HG02759 (cell line): Measurements from ENCODE around the gene DRAP1.
A peak's percentile ranks its signal among the peaks of the same experiment; 100 is the strongest.

Experiments used
- ATAC-seq: cut with Tn5 transposase; IDR thresholded peaks from one replicate; pipeline ENCODE4 v1.9.1; 2021; ENCODE audit warnings: mild to moderate bottlenecking, moderate library complexity; ENCODE audit not compliant: unreplicated experiment

The DRAP1 gene

DNA sequence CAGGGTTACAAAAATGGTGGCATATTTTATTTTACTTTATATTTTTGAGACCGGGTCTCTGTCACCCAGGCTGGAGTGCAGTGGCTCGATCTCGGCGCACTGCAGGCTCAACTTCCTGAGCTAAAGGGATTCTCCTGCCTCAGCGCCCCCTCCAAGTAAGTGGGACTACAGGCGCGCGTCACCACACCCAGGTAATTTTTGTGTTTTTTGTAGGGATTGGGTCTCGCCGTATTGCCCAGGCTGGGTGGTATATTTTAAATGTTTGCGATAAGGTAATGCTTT, 18.4 kb upstream of the DRAP1 start:
- ATAC-seq: no peak

DNA sequence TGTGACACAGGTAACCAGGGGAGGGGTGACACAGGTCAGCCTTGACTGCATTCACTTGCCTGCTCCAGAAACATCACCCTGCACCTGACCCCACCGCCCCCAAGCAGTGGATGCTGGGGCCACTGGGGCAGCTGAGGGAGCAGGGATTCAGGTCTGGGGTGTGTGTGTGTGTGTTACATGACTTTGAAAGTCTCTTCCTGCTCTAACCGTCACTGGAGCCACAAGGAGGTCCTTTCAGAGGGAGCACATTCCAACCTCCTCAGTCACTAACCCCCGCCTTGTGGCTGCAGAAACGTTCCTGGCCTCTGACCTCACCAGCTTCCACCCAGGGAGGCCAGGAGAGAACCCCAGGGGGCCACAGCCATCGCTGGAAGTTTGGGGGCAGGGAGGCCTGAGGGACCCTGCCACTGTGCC, 16.2 kb upstream of the DRAP1 start:
- ATAC-seq: no peak

DNA sequence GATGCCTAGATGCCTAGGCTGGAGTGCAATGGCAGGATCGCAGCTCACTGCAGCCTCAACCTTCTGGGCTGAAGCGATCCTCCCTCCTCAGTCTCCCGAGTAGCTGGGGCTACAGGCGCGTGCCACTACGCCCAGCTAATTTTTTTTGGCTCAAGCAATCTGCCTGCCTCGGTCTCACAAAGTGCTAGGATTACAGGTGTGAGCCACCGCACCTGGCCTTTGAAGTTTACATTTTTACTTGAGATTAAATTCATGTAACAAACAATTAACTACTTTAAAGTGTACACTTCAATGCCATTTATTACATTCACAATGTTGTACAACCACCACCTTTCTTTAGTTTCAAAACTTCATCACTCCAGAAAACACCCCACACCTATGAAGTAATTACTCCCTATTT, 15.5 kb upstream of the DRAP1 start:
- ATAC-seq: no peak

DNA sequence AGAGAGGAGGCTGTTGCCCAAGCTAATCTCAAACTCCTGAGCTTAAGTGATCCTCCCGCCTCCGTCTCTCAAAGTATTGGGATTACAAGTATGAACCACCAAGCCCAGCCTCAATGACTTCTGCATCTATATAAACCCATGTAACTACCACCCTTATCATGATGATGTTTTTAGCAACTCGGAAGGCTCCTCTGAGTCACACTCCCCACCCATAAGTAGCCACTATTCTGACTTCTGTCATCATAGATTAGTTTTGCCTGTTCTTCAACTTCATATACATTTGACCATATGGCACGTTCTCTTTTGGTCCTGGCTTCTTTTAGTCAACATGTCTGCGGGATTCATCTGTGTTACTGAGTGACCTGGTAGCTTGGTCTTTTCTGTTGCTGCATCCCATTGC, 12.6 kb upstream of the DRAP1 start:
- no peak for ATAC-seq

DNA sequence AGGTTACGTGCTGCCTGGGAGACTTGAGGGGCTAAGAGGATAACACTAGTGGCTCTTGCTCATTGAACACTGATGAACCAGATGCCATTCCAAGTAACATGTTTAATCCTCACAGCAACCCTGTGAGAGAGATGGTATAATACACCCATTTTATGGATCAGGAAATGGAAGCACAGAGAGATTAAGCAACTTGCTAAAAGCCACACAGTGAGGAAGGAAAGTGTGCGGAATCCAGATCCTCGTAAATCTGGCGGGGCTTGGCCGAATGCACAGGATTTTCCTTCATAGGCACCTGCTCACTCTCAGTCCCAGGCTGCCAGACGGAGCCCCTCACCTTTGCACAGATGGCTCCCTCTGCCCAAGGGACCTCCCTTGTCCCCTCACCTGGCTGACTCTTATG, 11.3 kb upstream of the DRAP1 start:
- no peak for ATAC-seq

DNA sequence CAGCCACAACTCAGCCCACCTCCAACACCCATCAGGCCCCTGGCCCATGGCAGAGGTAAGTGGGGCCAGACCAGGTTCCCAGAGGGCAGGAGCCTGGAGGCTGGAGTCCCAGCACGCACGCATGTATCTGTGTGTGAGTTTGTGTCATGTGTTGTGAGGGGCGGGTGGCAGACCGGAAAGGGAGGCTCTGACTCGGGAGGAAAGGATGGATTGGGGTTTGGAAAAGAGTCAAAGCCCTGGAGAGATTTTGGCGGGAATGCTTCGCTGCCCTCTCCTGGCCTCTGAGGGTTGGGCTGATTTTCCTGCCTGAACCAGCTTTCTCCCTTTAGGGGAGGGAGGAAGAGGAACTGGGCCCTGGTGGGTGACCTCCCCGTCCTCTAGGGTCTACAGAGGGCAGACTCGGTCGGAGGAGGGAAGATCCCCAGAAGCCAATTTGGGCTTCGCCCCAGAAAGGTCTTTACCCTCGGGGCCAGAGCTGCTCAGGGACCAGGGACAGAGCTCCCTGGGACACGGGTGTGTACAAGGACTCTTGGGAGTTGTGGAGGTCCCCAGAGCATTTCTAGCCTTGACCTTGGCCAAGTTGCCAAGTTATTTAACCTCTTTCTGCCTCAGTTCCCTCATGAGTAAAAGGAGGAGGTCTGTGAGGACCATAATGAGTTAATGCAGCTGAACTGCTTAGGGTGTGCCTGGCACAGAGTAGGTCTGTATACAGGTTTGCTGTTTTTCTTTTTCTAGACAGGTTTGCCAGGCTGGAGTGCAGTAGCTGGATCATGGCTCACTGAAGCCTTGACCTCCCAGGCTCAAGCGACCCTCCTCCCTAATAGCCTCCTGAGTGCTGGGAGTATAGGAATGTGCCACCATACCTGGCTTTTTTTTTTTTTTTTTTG, 7.3 kb upstream of the DRAP1 start:
- no peak for ATAC-seq

DNA sequence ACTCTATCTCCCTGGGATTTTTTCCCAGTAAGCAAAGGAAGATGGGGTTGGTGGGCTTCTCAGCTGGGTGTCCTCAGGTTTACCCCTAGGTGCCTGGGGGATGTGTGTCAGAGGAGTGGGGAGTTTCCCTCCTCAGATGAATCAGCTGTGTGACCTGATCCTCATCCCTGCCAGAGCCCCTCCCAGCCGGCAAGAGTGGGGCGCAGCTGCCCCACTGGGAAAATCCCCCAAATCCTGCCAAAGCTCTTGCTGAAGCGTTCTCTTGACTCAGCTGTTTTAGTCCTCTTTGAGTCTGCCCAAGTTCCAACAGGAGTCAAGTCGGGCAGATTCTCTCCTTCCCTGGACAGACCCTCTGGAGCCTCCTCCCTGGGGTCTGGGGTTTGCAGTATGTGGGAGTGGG, 6.4 kb upstream of the DRAP1 start:
- ATAC-seq: no peak

DNA sequence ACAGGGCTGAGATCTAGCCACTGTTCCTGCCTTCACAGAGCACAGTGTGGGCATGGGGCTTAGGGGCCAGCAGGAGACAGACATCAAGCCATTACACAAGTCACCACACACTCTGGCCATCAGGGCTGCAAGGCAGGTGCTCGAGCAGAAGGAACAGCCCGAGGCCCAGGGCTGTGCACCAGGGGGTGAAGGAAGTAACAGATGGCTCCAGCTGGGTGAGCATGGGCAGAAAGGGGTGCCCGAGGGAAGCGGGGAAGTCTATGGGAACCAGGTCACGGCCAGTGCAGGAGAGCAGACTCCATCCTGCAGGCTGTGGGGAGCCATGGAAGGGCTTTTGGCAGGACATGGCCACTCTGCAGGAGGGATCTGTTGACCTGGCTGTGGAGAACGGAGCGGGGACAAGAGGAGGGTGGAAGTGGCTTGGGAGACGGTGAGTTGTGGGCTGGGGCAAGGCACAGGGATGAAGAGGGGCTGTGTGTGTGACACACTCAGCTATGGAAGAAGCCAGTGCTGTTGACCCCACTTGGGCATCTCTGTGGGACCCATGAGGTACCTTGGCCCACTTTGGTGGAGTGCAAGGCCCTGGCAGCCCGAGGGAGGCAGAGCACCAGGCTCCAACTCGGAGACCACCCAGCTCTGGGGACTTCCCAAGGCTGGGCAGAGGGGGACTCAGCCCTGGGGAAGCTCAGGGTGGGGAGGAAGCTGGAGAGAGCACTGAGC, 4.0 kb upstream of the DRAP1 start:
- no peak for ATAC-seq

DNA sequence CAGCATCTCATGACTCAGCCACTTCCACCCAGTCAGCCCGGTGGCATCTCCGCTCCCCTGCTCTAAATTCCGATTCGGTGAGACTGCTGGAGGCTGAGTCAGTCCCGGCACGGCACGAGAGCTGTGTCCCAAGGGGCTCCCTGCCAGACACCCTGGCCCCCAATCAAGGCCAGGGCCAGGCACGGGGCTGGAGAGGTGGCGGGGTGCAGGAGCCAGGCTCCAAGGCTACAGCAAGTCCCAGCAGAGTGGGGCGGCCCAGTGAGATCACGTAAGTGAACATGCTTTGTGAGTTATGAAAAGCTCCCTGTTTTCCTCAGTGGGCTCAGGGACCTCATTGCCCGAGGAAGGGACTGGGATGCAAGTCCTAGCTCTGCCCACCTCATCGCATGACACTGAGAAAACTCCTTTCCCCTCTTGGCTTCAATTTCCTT, 3.4 kb upstream of the DRAP1 start:
- ATAC-seq: no peak

DNA sequence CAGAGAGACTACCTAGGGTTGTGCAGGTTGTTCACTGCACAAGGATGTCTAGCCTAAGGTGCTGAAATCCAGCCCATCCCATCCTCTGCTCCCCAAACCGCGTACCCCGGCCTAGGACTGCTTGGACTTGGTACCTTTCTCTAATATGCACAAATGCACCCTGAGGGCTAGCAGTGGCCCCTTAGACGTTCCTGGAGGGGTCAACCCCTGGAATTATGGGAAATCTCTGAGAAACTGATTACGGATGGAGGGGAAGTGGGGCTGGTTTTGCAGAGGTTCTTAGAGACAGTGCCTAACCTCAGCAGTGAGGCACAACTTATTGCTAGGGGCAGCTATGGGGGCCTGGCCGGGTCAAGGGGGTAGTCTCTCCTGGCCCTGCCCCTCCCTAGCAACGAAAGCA, 2.8 kb upstream of the DRAP1 start:
- no peak for ATAC-seq

DNA sequence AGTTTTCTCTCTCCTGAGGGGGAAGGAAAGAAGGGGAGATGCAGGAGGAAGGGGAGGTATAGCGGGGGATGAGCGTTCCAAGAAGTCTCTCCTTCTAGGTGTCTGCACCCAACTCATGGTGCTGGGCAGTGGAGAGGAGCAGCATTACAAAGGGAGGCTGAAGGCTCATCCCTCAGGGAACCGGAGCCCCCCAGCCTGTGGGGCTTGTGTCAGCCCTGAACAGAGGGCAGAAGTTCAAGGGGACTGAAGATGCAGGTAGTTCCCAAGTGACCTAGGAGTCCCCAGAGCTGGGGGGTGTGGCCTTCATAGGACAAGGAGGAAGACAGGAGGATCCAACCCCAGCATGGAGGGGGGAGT, 2.2 kb upstream of the DRAP1 start:
- no peak for ATAC-seq

DNA sequence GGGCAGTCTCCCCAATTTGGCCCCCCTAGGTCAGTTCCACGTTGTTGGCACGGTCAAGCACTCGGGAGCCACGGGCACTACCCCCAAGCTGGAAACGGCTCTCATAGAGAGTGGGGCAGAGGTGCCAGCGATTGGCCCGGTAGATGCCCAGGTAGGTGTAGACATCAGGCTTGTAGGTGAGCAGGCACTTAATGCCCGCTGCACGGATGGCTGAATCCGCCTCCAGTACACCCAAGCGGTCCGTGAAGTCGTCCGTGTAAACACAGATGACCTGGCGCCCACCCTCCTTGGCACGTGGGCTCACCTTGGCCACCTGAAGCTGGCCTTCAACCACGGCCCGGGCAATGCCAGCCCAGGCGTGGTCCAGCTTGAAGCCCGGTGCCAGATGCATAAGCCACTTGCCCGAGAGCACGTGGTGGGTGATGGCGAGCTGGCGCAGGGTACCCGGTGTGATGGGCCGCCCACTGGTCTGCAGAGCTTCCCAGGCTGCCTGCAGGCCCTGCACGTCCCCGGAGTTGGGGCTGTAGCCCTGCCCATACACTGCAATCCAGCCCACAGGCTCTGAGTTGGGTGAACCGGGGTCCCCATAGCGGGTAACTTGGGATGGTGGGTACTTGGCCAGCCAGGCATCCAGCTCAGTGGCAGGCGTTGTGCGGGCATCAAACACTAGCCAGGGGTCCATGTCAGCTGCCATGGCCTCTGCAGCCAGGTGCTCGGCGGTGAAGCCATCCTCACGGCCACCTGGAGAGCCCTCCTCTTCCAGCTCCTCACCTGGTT, 1.6 kb upstream of the DRAP1 start:
- no peak for ATAC-seq

DNA sequence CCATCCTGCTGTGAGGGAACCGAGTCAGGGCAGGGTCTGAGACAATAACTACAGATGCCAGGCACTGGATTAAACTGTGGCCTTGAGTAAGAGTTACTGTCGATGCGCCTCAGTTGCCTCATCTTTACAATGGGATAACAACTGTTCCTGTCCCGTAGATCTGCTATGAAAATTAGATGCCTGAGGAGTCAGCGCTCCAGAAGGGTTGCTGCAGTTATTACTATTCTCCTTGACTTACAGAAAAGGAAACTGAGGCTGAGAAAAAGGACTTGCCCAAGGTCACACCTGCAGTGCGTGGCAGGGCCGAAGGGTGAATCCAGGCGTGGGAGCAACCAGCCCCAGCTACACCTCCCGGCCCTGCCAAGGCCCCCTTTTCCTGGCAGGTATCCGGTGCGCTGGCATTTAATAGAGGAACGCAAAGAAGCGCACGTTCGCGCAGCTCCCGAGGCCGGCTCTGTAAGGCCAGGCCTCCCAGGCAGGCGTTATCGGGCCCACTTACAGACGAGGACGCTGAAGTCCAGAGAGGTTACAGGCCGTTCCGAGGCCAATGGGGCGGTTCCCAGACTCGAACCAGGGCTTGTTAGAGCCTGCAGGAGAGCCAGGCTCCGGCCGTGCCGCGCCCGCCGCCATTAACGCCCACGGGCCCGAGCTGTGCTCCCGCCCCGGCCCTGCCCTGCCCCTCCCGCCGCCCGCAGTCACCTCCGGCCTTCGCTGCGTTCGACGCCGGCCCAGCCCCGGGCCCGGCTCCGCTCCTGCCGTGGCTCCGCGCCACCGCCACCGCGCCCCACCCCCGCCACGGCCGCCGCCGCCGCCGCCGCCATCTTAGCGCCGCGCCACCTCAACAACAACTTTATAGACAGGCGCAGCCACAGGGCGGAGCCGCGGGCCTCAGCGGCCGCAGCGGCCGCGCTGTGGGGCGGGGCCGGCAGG, 750 bp upstream of the DRAP1 start, which contains the start of gene C11orf68:
Gene C11orf68, minus strand, starts transcription at position 852 of the 930 bp plus-strand sequence. Its CDS starts 31 bp downstream, at position 821.
- ATAC-seq: peak; percentile 64

DNA sequence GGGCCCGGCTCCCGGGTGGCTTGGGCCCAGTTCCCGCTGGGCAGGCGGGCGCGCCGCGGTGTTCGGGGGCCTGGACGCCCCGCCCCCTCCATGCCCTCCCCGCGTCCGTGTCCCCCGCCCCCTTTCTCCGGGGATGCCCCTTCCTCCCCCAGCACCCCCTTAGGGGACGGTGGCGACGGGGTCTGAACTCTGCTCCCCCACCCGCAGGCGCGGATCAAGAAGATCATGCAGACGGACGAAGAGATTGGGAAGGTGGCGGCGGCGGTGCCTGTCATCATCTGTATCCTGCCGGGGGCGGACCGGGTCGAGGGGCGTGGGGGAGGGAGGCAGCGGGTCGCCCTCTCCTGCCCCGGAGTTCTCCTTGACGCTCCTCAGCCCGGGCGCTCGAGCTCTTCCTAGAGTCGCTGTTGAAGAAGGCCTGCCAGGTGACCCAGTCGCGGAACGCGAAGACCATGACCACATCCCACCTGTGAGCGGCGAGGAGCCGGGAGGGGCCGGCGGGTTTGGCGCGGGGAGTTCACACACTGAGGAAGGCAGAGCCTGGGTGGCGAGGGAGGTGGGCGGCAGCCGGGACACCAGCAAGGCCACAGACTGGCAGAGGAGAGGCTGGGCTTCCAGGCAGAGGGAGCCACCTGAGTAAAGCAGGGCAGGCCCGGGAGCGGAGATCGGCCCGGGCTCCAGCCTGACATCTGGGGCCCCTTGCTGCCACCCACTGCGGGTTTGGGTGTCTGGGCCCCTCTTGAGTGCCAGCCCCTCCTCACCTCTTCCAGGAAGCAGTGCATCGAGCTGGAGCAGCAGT, 546 bp downstream of the DRAP1 start:
- peak; percentile 34 for ATAC-seq

DNA sequence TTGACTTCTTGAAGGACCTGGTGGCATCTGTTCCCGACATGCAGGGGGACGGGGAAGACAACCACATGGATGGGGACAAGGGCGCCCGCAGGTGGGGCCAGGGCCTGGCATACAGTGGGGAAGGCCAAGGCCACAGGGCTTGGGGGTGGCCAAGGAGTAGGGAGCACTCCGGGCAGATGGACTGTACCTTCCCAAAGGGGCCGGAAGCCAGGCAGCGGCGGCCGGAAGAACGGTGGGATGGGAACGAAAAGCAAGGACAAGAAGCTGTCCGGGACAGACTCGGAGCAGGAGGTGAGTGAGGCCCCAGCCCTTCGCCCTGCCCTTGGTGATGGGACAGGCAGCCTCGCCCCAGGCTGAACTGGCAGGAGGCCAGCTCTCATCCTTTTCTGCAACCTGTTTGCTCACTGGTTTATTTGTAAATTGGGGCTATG, 1.2 kb downstream of the DRAP1 start:
- ATAC-seq: no peak

DNA sequence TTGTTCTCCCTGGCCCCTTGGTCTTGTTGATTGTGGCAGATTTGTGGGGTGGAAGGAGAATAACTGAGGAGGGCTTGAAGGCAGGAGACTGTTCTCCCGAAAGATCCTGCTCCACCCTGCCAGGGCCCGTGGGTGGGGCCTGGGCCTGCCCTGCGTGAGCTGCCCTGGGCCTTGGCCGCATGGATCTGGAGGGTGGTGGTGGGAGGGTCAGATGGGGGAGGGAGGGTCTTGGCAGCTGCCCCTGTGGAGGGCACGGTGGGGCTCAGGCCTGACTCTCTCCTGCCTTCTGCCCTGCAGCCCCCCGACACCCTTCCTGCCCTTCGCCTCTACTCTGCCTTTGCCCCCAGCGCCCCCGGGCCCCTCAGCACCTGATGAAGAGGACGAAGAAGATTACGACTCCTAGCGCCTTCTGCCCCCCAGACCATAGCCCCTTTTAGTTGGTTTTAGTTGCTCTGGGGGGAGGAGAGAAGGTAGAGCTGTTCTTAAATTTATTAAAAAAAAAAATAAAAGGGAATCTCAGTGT, 1.9 kb downstream of the DRAP1 start:
- no peak for ATAC-seq

DNA sequence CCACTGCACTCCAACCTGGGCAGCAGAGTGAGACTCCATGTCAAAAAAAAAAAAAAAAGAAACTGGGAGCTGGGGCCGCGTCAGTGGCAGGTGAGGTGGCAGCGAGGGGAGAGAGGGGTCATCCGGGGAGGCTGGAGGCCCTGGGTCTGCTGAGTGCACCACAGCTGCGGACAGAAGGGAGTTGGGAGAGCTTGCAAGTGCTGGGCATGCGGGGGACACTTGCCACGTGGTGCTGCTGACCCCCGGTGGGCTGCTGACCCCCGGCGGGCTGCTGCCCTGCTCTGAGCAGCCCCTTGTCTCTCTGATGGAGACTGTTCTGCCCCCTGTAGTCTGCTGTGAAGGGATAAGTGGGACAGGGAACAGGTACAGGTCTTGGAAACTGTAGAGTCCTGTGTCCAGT, 2.6 kb downstream of the DRAP1 start:
- ATAC-seq: no peak

DNA sequence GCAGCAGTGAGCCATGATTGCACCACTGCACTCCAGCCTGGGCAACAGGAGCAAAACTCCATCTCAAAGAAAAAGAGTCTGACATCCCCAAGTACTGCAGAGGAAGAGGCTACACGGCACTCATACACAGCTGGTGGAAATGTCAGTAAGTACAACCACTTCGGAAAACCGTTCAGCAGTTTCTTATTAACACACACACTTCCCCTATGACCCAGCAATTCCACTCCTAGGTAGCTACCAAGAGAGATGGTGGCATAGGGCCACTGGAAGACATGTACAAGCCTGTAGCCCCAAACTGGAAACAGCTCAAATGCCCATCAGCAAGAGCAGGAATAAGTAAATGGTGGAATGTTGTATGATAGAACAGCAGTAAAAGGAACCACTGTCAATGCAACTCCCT, 3.3 kb downstream of the DRAP1 start:
- no peak for ATAC-seq

DNA sequence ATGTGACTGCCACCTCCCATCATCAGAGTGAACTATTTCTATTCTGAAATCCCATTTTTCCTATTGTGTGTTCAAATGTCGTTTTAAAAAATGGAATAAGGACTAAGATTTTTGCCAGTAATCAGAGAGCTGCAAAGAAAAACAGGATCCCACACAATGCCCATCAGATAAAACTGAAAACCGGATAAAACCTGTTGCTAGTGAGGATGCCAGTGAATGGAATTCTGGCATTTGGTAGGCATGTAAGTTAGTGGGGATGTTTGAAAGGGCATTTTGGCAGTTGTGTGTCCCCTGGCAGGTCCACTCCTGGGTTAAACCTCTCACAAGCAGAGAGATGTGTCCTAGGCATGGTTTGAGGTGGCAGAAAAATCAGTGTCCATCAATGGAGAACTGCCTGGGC, 6.2 kb downstream of the DRAP1 start:
- ATAC-seq: no peak
